ENCODE results near the gene PTAFR. TPM values are rescaled to one million over a fixed set of nuclear protein-coding genes. Genes with fewer than 3 reads are reported as not detected.

The PTAFR gene
- total RNA-seq, 1 experiment from 2014 or later, result 1.3 TPM

- ChIA-PET CTCF (no interaction called here), RAD21 (ENCODE audit: low non-redundant PET in 1 of 2, low total read pairs in 2 of 2, uncharacterized antibody in 2 of 2, unreplicated experiment in 2 of 2) (no interaction called here), POLR2A (no interaction called here)
- H3K9me3 ChIP-seq (ENCODE audit: control insufficient read depth in 1 of 2, insufficient read depth in 1 of 2, low read depth in 1 of 2, low read length in 2 of 2), result no peaks in the 10 kb centered on the region
- no peaks in the 10 kb centered on the region for H4K20me1 ChIP-seq (ENCODE audit: insufficient read depth)
- no peaks in the 10 kb centered on the region for H3K4me1 ChIP-seq (ENCODE audit: control insufficient read depth in 1 of 2, insufficient read depth in 2 of 2, low read length in 2 of 2)
- H3K4me3 ChIP-seq (replicated peaks in 1 of 2; ENCODE audit: low read depth in 1 of 2, low read length in 2 of 2), result no peak overlapping the region
- TF ChIP-seq, protein P1, sequence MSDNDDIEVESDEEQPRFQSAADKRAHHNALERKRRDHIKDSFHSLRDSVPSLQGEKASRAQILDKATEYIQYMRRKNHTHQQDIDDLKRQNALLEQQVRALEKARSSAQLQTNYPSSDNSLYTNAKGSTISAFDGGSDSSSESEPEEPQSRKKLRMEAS (IDR thresholded peaks at IDR 0.05), result no peak
- TF ChIP-seq, protein P2, sequence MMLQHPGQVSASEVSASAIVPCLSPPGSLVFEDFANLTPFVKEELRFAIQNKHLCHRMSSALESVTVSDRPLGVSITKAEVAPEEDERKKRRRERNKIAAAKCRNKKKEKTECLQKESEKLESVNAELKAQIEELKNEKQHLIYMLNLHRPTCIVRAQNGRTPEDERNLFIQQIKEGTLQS (IDR thresholded peaks at IDR 0.05), result no peak
- no peak for TF ChIP-seq ELF1 (IDR thresholded peaks at IDR 0.05; ENCODE audit: borderline replicate concordance, low read depth)
- no peak for TF ChIP-seq JUND (IDR thresholded peaks at IDR 0.05)
- TF ChIP-seq ZBTB33 (IDR thresholded peaks at IDR 0.05; ENCODE audit: extremely low read depth, insufficient replicate concordance, low read length), result no peak
- TF ChIP-seq ZNF274 (IDR thresholded peaks at IDR 0.05; ENCODE audit: low read depth, low read length), result no peak
- TF ChIP-seq CEBPB (IDR thresholded peaks at IDR 0.05; ENCODE audit: low read depth), result no peak
- no peak for TF ChIP-seq RAD21 (IDR thresholded peaks at IDR 0.05; ENCODE audit: low read depth)
- no peak for TF ChIP-seq ZFX (IDR thresholded peaks at IDR 0.05)
- TF ChIP-seq SIN3A (IDR thresholded peaks at IDR 0.05; ENCODE audit: low read depth), result no peak
- no peak overlapping the region for H3K9ac ChIP-seq (ENCODE audit: low read length)
- H2AFZ ChIP-seq (ENCODE audit: low read depth, low read length, poor library complexity, severe bottlenecking), result no peak overlapping the region
- no TSS peak for BruUV-seq (replicated peaks)
- no peak overlapping the region for H3K27ac ChIP-seq (ENCODE audit: low read depth, low read length)
- no peak for DNase-seq (ENCODE audit: low read depth, low spot score)
- H3K27me3 ChIP-seq (ENCODE audit: insufficient read depth, low read length), result no peaks in the 10 kb centered on the region
- no peak for ATAC-seq
- no peak overlapping the region for H3K4me2 ChIP-seq (ENCODE audit: low read length)
- intact Hi-C loops (cut with micrococcal nuclease), result no loop called here
- H3K79me2 ChIP-seq (ENCODE audit: insufficient read depth, low read length), result no peaks in the 10 kb centered on the region
- no peaks in the 10 kb centered on the region for H3K36me3 ChIP-seq (ENCODE audit: control insufficient read depth in 1 of 2, insufficient read depth in 2 of 2, low read length in 2 of 2)
- no peaks in the 10 kb centered on the region for H3K9me2 ChIP-seq (ENCODE audit: insufficient read depth)
Measured at GRCh38 chr1:28173151-28173979, 3.1 kb downstream of the PTAFR start.

Measured in HCT116 (cell line).